HFFc6 (cell line): ENCODE data around the gene IL1R1. TPM values are rescaled to one million over a fixed set of nuclear protein-coding genes. Genes with fewer than 3 reads are reported as not detected.
"Not testable (repeated sequence)": the region's sequence is repeated elsewhere in the genome, so short reads cannot be mapped to it uniquely, and the experiment has no call there.

ENCODE experiments used
- DNase-seq: peaks from one replicate; pipeline ENCODE4 v3.0.0-alpha.2; 2018
- H3K27ac Mint-ChIP-seq: 2 replicates; pipeline ENCODE4 v1.8.0; 2020; ENCODE audit warnings: mild to moderate bottlenecking, mixed read lengths
- H3K27me3 Mint-ChIP-seq: 2 replicates; pipeline ENCODE4 v1.8.0; 2021; ENCODE audit warnings: mild to moderate bottlenecking, moderate library complexity, mixed read lengths; ENCODE audit not compliant: insufficient read depth
- H3K36me3 Mint-ChIP-seq: 2 replicates; pipeline ENCODE4 v1.8.0; 2021; ENCODE audit warnings: low read depth, mixed read lengths
- H3K4me1 Mint-ChIP-seq: 2 replicates; pipeline ENCODE4 v1.8.0; 2020; ENCODE audit warnings: low read depth, mixed read lengths
- H3K4me3 Mint-ChIP-seq: 2 replicates; pipeline ENCODE4 v1.8.0; 2020; ENCODE audit warnings: mild to moderate bottlenecking, moderate library complexity, mixed read lengths
- H3K9me3 Mint-ChIP-seq: 2 replicates; pipeline ENCODE4 v1.8.0; 2020; ENCODE audit warnings: mild to moderate bottlenecking, mixed read lengths
- CTCF ChIP-seq: fragments of 200-600 bp; sonication (generic); IDR thresholded peaks from 2 replicates; pipeline ENCODE4 v1.5.0; 2021; ENCODE audit warnings: antibody characterized with exemption, mild to moderate bottlenecking
- total RNA-seq, 6 experiments: library from RNA; stranded (reverse); fragmentation: NEBNext Ultra II Directional; extraction: Animal tissue kit (Norgen Biotek cat#: 25700); gene quantifications; 2 replicates in 1 of 6; 3 replicates in 5 of 6; pipeline ENCODE4 v1.2.3, GENCODE V29; 2021

IL1R1 gene
- total RNA-seq, 6 experiments from 2014 or later: 13.8 to 25.0 (median 22.9) TPM

- no peaks in the 10 kb centered on the region for H3K9me3 Mint-ChIP-seq
- no peak overlapping the region for H3K4me3 Mint-ChIP-seq
- no peak for TF ChIP-seq CTCF
- no peak overlapping the region for H3K27ac Mint-ChIP-seq
- peaks cover 2% of the 10 kb centered on the region for H3K27me3 Mint-ChIP-seq
- peaks cover 8% of the 10 kb centered on the region; the same call in 1 of the 2 replicates for H3K36me3 Mint-ChIP-seq
- DNase-seq: no peak
- peaks cover 52% of the 10 kb centered on the region for H3K4me1 Mint-ChIP-seq
Measured at GRCh38 chr2:102119255-102119654, 23.3 kb upstream of the IL1R1 start.

GRCh38 chr2:102120261-102120660 is 22.3 kb upstream of the IL1R1 start:
- no peak for TF ChIP-seq CTCF
- Mint-ChIP-seq H3K36me3 (peaks cover 11% of the 10 kb centered on the region; the same call in 1 of the 2 replicates), H3K4me3 (no peak overlapping the region), H3K27me3 (peaks cover 2% of the 10 kb centered on the region), H3K4me1 (peaks cover 47% of the 10 kb centered on the region), H3K27ac (no peak overlapping the region), H3K9me3 (no peaks in the 10 kb centered on the region)
- DNase-seq: no peak

GRCh38 chr2:102120701-102121159 is 21.8 kb upstream of the IL1R1 start:
- TF ChIP-seq CTCF: no peak
- Mint-ChIP-seq H3K4me1 (peaks cover 47% of the 10 kb centered on the region), H3K27ac (no peak overlapping the region; the same call in 1 of the 2 replicates), H3K4me3 (no peak overlapping the region), H3K9me3 (no peaks in the 10 kb centered on the region), H3K27me3 (peaks cover 4% of the 10 kb centered on the region), H3K36me3 (peaks cover 10% of the 10 kb centered on the region; the same call in 1 of the 2 replicates)
- DNase-seq: no peak

GRCh38 chr2:102122115-102122514 is 20.4 kb upstream of the IL1R1 start:
- H3K36me3 Mint-ChIP-seq: peaks cover 8% of the 10 kb centered on the region; the same call in 1 of the 2 replicates
- H3K27me3 Mint-ChIP-seq: peaks cover 4% of the 10 kb centered on the region
- peak; percentile 94 for DNase-seq
- no peak for TF ChIP-seq CTCF
- peak overlapping the region; percentile 92 for H3K27ac Mint-ChIP-seq
- H3K9me3 Mint-ChIP-seq: no peaks in the 10 kb centered on the region
- H3K4me1 Mint-ChIP-seq: peaks cover 52% of the 10 kb centered on the region
- H3K4me3 Mint-ChIP-seq: peak overlapping the region; percentile 36; the same call in 1 of the 2 replicates

- Mint-ChIP-seq H3K4me1 (peaks cover 53% of the 10 kb centered on the region), H3K27ac (peak overlapping the region; percentile 92), H3K27me3 (peaks cover 4% of the 10 kb centered on the region), H3K9me3 (no peaks in the 10 kb centered on the region), H3K36me3 (peaks cover 8% of the 10 kb centered on the region; the same call in 1 of the 2 replicates), H3K4me3 (no peak overlapping the region)
- TF ChIP-seq CTCF: no peak
- no peak for DNase-seq
Measured at GRCh38 chr2:102122909-102123308, 19.6 kb upstream of the IL1R1 start.

- H3K4me1 Mint-ChIP-seq: peaks cover 64% of the 10 kb centered on the region
- not testable (repeated sequence) for H3K9me3 Mint-ChIP-seq, H3K27ac Mint-ChIP-seq, H3K36me3 Mint-ChIP-seq, H3K27me3 Mint-ChIP-seq, H3K4me3 Mint-ChIP-seq, DNase-seq
Measured at GRCh38 chr2:102124421-102124820, 18.1 kb upstream of the IL1R1 start.
